ENCODE measurements around the gene ZFYVE27.

Gene ZFYVE27

DNA sequence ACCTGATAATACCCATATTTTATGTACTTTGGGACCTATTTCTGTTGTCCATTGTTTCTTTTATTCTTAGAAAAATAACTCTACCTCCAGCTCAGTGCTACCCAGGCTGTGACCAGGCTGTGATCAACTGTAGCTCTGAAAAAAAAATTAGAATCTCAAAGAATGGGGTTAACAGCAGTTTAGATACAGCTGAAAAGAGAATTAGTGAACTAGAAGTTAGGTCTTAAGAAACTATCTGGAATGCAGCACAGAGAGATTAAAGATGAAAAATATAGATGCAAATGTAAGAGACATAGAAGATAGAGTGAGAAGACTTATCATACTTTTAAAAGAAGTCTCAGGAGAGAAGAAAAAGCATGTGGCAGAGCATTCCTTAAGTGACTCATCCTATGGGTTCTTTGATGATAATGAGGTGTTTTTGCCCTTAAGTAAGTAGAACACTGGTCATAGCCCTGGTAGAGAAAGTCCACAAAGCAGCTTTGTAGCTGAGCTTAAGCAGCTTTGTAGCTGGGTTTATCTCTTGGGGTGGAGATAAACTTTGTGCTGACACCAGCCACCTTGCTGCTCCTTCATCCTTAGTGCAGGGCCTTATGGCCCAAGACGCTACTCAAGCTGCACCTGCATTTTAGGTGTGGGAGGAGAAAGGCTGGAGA is 62.2 kb downstream of the ZFYVE27 start:
- DNase-seq, result no peak

DNA sequence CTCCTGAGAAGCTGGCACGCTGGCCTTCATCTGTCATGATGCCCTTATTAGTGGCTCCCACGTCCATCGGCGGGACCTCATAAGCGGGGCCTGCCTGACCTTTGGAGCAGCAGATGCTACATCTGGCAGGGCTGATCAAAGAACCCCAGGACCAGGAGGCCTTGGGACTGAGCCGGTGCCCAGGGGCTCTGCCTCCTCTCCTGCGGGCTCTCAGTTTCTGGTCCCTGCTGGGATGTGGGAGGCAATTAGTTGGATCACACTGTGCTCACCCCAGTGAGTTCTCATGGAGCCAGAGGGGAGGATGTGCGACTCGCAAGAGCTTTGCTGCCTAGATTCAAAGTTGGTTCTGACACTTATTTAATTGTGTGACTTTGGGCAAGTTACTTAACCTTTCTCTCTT is 63.5 kb downstream of the ZFYVE27 start:
- no peak for DNase-seq

GRCh38 chr10:97801422-97801821 is 64.5 kb downstream of the ZFYVE27 start:
- DNase-seq, result no peak

- DNase-seq, result no peak
Observed at GRCh38 chr10:97805096-97805884, 68.4 kb downstream of the ZFYVE27 start.

- no peak for DNase-seq
Observed at GRCh38 chr10:97805949-97806348, 69.0 kb downstream of the ZFYVE27 start.

- DNase-seq, result no peak
Observed at GRCh38 chr10:97810446-97810845, 73.5 kb downstream of the ZFYVE27 start.

All from activated CD4-positive, alpha-beta T cell treated with anti-CD3 and anti-CD28 coated beads, Interleukin-10, Interleukin-2, amounts not matched to agents 100 ng/mL and 50 ng/mL, durations not matched to agents 16 hours and 8 hours (primary cell).